CD4-positive, alpha-beta memory T cell (primary cell): Measurements from ENCODE around the gene RBM28. TPM values are rescaled to one million over a fixed set of nuclear protein-coding genes. Genes with fewer than 3 reads are reported as not detected.

Source experiments
- CTCF ChIA-PET: fragments of 350-600 bp; sonication (Branson Sonifier 250); formaldehyde crosslinking; loops from one replicate; lab custom pipeline; 2021; ENCODE audit warnings: inconsistent platforms; ENCODE audit not compliant: partially characterized antibody; lab: Charles Lee
- POLR2A ChIA-PET: fragments of 350-600 bp; sonication (Branson Sonifier 250); formaldehyde crosslinking; loops from one replicate; lab custom pipeline; 2021; ENCODE audit not compliant: partially characterized antibody; lab: Charles Lee
- DNase-seq, 5 donors: peaks; one replicate each; pipeline versions ENCODE4 v3.0.0 to v3.0.0-alpha.2; 2020 to 2022; ENCODE audit warnings: mixed read lengths in 1 of 5
- H3K27ac ChIP-seq: one replicate; pipeline ENCODE4 v1.7.0; 2013; ENCODE audit warnings: low read depth, low read length
- H3K27me3 ChIP-seq: 2 replicates; pipeline ENCODE4 v1.7.0; 2013; ENCODE audit warnings: mild to moderate bottlenecking, low read length, moderate library complexity; ENCODE audit not compliant: insufficient read depth
- H3K36me3 ChIP-seq: 2 replicates; pipeline ENCODE4 v1.7.0; 2013; ENCODE audit warnings: mild to moderate bottlenecking, low read length, moderate library complexity; ENCODE audit not compliant: insufficient read depth
- H3K4me1 ChIP-seq: 2 replicates; pipeline ENCODE4 v1.7.0; 2013; ENCODE audit warnings: mild to moderate bottlenecking, low read length, moderate library complexity; ENCODE audit not compliant: insufficient read depth
- H3K4me3 ChIP-seq, 2 donors: one replicate each; pipeline ENCODE4 v1.7.0; 2013; ENCODE audit warnings: low read length in 2 of 2, mild to moderate bottlenecking in 1 of 2
- H3K9me3 ChIP-seq, 2 donors: one replicate each; pipeline ENCODE4 v1.7.0; 2013; ENCODE audit warnings: low read length in 2 of 2, control low read depth in 1 of 2; ENCODE audit not compliant: control insufficient read depth in 1 of 2
- H3K27ac Mint-ChIP-seq, 7 donors: one replicate each; pipeline ENCODE4 v1.8.0; 2020 to 2021; ENCODE audit warnings: mixed read lengths in 7 of 7, mild to moderate bottlenecking in 6 of 7, inconsistent platforms in 3 of 7, moderate library complexity in 3 of 7
- H3K27me3 Mint-ChIP-seq, 2 donors: one replicate each; pipeline ENCODE4 v1.8.0; 2020 to 2021; ENCODE audit warnings: mixed read lengths in 2 of 2
- H3K36me3 Mint-ChIP-seq, 2 donors: one replicate each; pipeline ENCODE4 v1.8.0; 2020 to 2021; ENCODE audit warnings: mixed read lengths in 2 of 2, inconsistent platforms in 1 of 2, mild to moderate bottlenecking in 1 of 2
- H3K4me1 Mint-ChIP-seq, 4 donors: one replicate each; pipeline ENCODE4 v1.8.0; 2020 to 2021; ENCODE audit warnings: mixed read lengths in 4 of 4, mild to moderate bottlenecking in 1 of 4
- H3K4me3 Mint-ChIP-seq, 8 donors: one replicate each; pipeline ENCODE4 v1.8.0; 2020 to 2021; ENCODE audit warnings: mixed read lengths in 8 of 8, mild to moderate bottlenecking in 7 of 8, moderate library complexity in 6 of 8, inconsistent platforms in 3 of 8
- H3K9me3 Mint-ChIP-seq, 8 donors: one replicate each; pipeline ENCODE4 v1.8.0; 2020 to 2021; ENCODE audit warnings: mixed read lengths in 8 of 8, mild to moderate bottlenecking in 5 of 8, inconsistent platforms in 3 of 8, moderate library complexity in 1 of 8
- intact Hi-C: fragments of 100-400 bp; cut with micrococcal nuclease; formaldehyde crosslinking; loops from one replicate; pipeline ENCODE4 v1.15.1; 2023
- polyA plus RNA-seq, 2 donors: library from polyadenylated mRNA; unstranded; fragments of 300-500 nt; fragmentation: Illumina TruSeq; gene quantifications; one replicate each; pipeline ENCODE4 v1.2.3, GENCODE V29; 2021
- total RNA-seq, 2 experiments: library from RNA; stranded (reverse); gene quantifications; one replicate each; pipeline ENCODE4 v1.2.3, GENCODE V29; 2021

RBM28 gene
- total and polyA plus RNA-seq, 4 experiments from 2014 or later: 2.4 to 48.3 (median 26.6) TPM

DNA sequence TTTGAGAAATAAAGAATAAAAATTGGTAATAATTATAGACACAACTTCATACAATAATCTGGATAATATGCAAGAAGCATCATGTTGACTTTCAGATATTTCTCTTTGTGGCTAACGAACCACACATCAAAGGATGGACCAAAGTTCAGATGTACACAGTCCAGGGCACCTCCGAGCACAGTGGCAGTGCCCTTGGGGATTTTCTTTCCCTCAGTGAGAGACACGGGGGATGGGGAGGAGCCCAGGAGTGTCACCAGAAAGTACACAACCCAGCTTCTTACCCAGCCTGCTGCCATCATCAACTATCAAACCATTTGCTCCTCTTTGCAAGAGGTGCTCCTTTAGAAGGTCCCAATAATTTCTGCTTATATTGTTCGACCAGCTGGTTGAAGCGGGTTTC lies 33.2 kb downstream of the RBM28 start:
- intact Hi-C loops: no loop called here
- H3K4me1 Mint-ChIP-seq: peaks cover 0 to 5% (median 0%) of the 10 kb centered on the region in 4 donors
- H3K4me3 Mint-ChIP-seq: no peak overlapping the region
- POLR2A ChIA-PET: no interaction called here
- Histone ChIP-seq H3K4me1 (no peaks in the 10 kb centered on the region), H3K27ac (no peak overlapping the region), H3K36me3 (peaks cover 69% of the 10 kb centered on the region), H3K27me3 (no peaks in the 10 kb centered on the region), H3K4me3 (no peak overlapping the region), H3K9me3 (no peaks in the 10 kb centered on the region)
- no peaks in the 10 kb centered on the region for H3K9me3 Mint-ChIP-seq
- no peaks in the 10 kb centered on the region for H3K27me3 Mint-ChIP-seq
- CTCF ChIA-PET: no interaction called here
- no peak overlapping the region for H3K27ac Mint-ChIP-seq
- H3K36me3 Mint-ChIP-seq: peaks cover 81 to 89% of the 10 kb centered on the region in 2 donors
- no peak for DNase-seq

DNA sequence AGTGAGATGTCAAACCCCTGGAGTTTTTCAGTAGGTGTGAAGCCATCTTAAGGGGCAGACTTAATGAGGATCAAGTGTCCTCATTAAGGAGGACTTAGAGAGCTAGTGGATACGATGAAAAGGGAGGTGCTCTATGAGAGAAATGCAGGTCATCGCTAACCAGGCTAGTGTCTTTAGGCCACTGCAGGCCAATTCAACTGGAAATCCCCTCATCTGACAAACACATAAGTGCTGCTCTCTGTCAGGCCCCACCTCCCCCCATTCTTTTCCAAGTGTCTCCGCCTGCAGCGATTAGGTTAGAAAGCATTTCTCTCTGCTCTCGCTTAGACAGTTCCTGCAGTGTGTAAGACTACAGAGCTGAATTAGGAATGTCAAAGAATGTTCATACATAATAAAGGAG lies 33.7 kb downstream of the RBM28 start:
- Mint-ChIP-seq H3K4me3 (no peak overlapping the region), H3K27ac (peak overlapping the region in 1 of 7 donors; percentile 14), H3K9me3 (no peaks in the 10 kb centered on the region), H3K27me3 (no peaks in the 10 kb centered on the region), H3K4me1 (peaks cover 0 to under 1% (median 0%) of the 10 kb centered on the region in 4 donors), H3K36me3 (peaks cover 82 to 89% of the 10 kb centered on the region in 2 donors)
- Histone ChIP-seq H3K9me3 (no peaks in the 10 kb centered on the region), H3K4me3 (no peak overlapping the region), H3K27ac (no peak overlapping the region), H3K36me3 (peaks cover 64% of the 10 kb centered on the region), H3K27me3 (no peaks in the 10 kb centered on the region), H3K4me1 (no peaks in the 10 kb centered on the region)
- intact Hi-C loops: no loop called here
- ChIA-PET CTCF (no interaction called here), POLR2A (no interaction called here)
- DNase-seq: no peak

GRCh38 chr7:128309124-128309523 lies 34.6 kb downstream of the RBM28 start:
- no peak overlapping the region for H3K4me3 Mint-ChIP-seq
- DNase-seq: no peak
- intact Hi-C loops: no loop called here
- H3K4me1 Mint-ChIP-seq: no peaks in the 10 kb centered on the region
- no peaks in the 10 kb centered on the region for H3K9me3 ChIP-seq
- H3K27ac ChIP-seq: no peak overlapping the region
- peak overlapping the region in 2 of 7 donors; percentile 17 to 43 for H3K27ac Mint-ChIP-seq
- peaks cover 77 to 88% of the 10 kb centered on the region in 2 donors for H3K36me3 Mint-ChIP-seq
- ChIA-PET POLR2A (no interaction called here), CTCF (no interaction called here)
- no peaks in the 10 kb centered on the region for H3K27me3 ChIP-seq
- H3K4me1 ChIP-seq: no peaks in the 10 kb centered on the region
- H3K9me3 Mint-ChIP-seq: no peaks in the 10 kb centered on the region
- peaks cover 60% of the 10 kb centered on the region for H3K36me3 ChIP-seq
- no peak overlapping the region for H3K4me3 ChIP-seq
- H3K27me3 Mint-ChIP-seq: no peaks in the 10 kb centered on the region

DNA sequence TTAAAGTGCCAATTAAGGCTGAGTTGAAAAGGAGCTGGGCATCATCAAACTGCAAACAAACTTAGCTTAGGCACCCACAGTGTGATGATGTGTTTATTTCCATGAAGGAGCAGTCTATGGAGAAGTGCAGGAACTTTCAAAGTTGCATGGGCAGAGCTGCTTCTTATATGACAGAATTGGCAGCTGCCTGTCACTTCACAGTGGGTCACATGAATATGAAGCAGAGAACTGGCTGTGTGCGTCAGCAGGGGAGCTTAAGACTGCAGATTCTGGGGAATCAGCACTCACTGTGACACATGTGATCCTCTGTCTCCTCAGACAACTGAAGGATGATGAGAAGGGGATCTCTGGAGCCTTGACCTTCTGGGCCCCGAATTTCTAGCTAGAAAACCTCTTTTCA lies 36.6 kb downstream of the RBM28 start:
- Histone ChIP-seq H3K36me3 (peaks cover 44% of the 10 kb centered on the region), H3K4me1 (no peaks in the 10 kb centered on the region), H3K27me3 (no peaks in the 10 kb centered on the region), H3K9me3 (no peaks in the 10 kb centered on the region), H3K27ac (no peak overlapping the region), H3K4me3 (no peak overlapping the region)
- peaks cover 65 to 86% of the 10 kb centered on the region in 2 donors for H3K36me3 Mint-ChIP-seq
- ChIA-PET CTCF (no interaction called here), POLR2A (no interaction called here)
- H3K4me3 Mint-ChIP-seq: no peak overlapping the region
- H3K27me3 Mint-ChIP-seq: no peaks in the 10 kb centered on the region
- no peak for DNase-seq
- intact Hi-C loops: no loop called here
- peak overlapping the region in 1 of 7 donors; percentile 45 for H3K27ac Mint-ChIP-seq
- no peaks in the 10 kb centered on the region for H3K9me3 Mint-ChIP-seq
- H3K4me1 Mint-ChIP-seq: no peaks in the 10 kb centered on the region

GRCh38 chr7:128304212-128304611 lies 39.5 kb downstream of the RBM28 start:
- H3K9me3 ChIP-seq: no peaks in the 10 kb centered on the region
- intact Hi-C loops: no loop called here
- H3K36me3 ChIP-seq: peaks cover 26% of the 10 kb centered on the region
- ChIA-PET CTCF (no interaction called here), POLR2A (no interaction called here)
- H3K27ac ChIP-seq: no peak overlapping the region
- H3K4me1 ChIP-seq: no peaks in the 10 kb centered on the region
- DNase-seq: no peak
- H3K4me3 Mint-ChIP-seq: no peak overlapping the region
- H3K27me3 Mint-ChIP-seq: no peaks in the 10 kb centered on the region
- H3K27ac Mint-ChIP-seq: no peak overlapping the region
- no peaks in the 10 kb centered on the region for H3K9me3 Mint-ChIP-seq
- H3K36me3 Mint-ChIP-seq: peaks cover 43 to 61% of the 10 kb centered on the region in 2 donors
- no peak overlapping the region for H3K4me3 ChIP-seq
- no peaks in the 10 kb centered on the region for H3K27me3 ChIP-seq
- H3K4me1 Mint-ChIP-seq: no peaks in the 10 kb centered on the region

GRCh38 chr7:128303643-128304042 lies 40.1 kb downstream of the RBM28 start:
- H3K9me3 Mint-ChIP-seq: no peaks in the 10 kb centered on the region
- no peak overlapping the region for H3K4me3 ChIP-seq
- intact Hi-C loops: no loop called here
- CTCF ChIA-PET: no interaction called here
- peaks cover 26% of the 10 kb centered on the region for H3K36me3 ChIP-seq
- H3K27ac Mint-ChIP-seq: peak overlapping the region in 1 of 7 donors; percentile 3
- no peak for DNase-seq
- no peaks in the 10 kb centered on the region for H3K27me3 ChIP-seq
- H3K4me3 Mint-ChIP-seq: no peak overlapping the region
- POLR2A ChIA-PET: no interaction called here
- H3K27me3 Mint-ChIP-seq: no peaks in the 10 kb centered on the region
- no peaks in the 10 kb centered on the region for H3K9me3 ChIP-seq
- peaks cover 38 to 58% of the 10 kb centered on the region in 2 donors for H3K36me3 Mint-ChIP-seq
- H3K27ac ChIP-seq: no peak overlapping the region
- H3K4me1 ChIP-seq: no peaks in the 10 kb centered on the region
- H3K4me1 Mint-ChIP-seq: no peaks in the 10 kb centered on the region

- Histone ChIP-seq H3K36me3 (peaks cover 22% of the 10 kb centered on the region), H3K9me3 (no peaks in the 10 kb centered on the region), H3K4me1 (no peaks in the 10 kb centered on the region), H3K27ac (no peak overlapping the region), H3K27me3 (no peaks in the 10 kb centered on the region), H3K4me3 (no peak overlapping the region)
- Mint-ChIP-seq H3K9me3 (peaks cover 0 to 2% (median 0%) of the 10 kb centered on the region in 8 donors), H3K4me1 (no peaks in the 10 kb centered on the region), H3K36me3 (peaks cover 34 to 54% of the 10 kb centered on the region in 2 donors), H3K4me3 (no peak overlapping the region), H3K27me3 (no peaks in the 10 kb centered on the region), H3K27ac (peak overlapping the region in 1 of 7 donors; percentile 3)
- intact Hi-C loops: no loop called here
- ChIA-PET POLR2A (no interaction called here), CTCF (interaction anchor here (0.6 kb wide), 1 partner anchor 24 kb away, joined by 3 read pairs; no protein-coding TSS in a partner anchor)
- DNase-seq: no peak
Measured at GRCh38 chr7:128303133-128303532, 40.6 kb downstream of the RBM28 start.

- intact Hi-C loops: no loop called here
- peaks cover 0 to 2% (median 0%) of the 10 kb centered on the region in 8 donors for H3K9me3 Mint-ChIP-seq
- H3K27ac Mint-ChIP-seq: no peak overlapping the region
- POLR2A ChIA-PET: no interaction called here
- DNase-seq: no peak
- CTCF ChIA-PET: no interaction called here
- no peaks in the 10 kb centered on the region for H3K4me1 ChIP-seq
- H3K36me3 ChIP-seq: peaks cover 13% of the 10 kb centered on the region
- H3K9me3 ChIP-seq: no peaks in the 10 kb centered on the region
- no peaks in the 10 kb centered on the region for H3K4me1 Mint-ChIP-seq
- no peaks in the 10 kb centered on the region for H3K27me3 ChIP-seq
- no peaks in the 10 kb centered on the region for H3K27me3 Mint-ChIP-seq
- H3K27ac ChIP-seq: no peak overlapping the region
- no peak overlapping the region for H3K4me3 ChIP-seq
- H3K4me3 Mint-ChIP-seq: no peak overlapping the region
- H3K36me3 Mint-ChIP-seq: peaks cover 27 to 44% of the 10 kb centered on the region in 2 donors
Measured at GRCh38 chr7:128302139-128302538, 41.6 kb downstream of the RBM28 start.
